GM19324 (cell line): ENCODE data around the gene CBX2.

ENCODE experiments used
- ATAC-seq: cut with Tn5 transposase; IDR thresholded peaks from one replicate; pipeline ENCODE4 v1.9.1; 2021; ENCODE audit warnings: mild to moderate bottlenecking, moderate library complexity; ENCODE audit not compliant: unreplicated experiment, low FRiP score

Gene CBX2

GRCh38 chr17:79810130-79811010, 32.4 kb downstream of the CBX2 start:
- ATAC-seq: peak; percentile 71

- no peak for ATAC-seq
These were observed 33.3 kb downstream of the CBX2 start for GRCh38 chr17:79811011-79811867.

DNA sequence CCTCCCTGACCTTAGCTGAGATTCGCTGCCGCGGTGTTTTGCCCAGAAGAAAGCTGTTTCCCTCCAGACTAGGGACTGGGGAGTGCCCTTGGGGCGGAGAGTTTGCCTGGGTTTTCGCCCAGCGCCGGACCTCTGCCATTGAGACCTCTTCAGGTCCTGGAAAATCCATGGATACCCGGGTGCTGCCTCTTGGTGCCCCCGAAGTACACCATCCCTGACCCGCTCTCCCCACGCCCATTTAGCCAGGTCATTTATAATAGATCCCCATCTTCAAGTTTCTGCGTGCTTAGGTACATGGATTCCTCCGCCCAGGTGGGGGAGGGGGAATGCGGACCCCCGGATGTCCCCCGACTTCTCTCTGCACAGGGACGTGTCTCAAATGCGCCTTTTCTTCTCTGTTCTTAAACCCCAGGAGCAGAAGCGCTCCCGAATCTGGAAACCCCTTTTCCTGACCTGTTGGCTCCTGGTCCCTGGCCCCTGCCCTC, 34.0 kb downstream of the CBX2 start:
- ATAC-seq: no peak

- ATAC-seq: no peak
These were observed 34.7 kb downstream of the CBX2 start for GRCh38 chr17:79812353-79813258.

GRCh38 chr17:79813297-79814126, 35.6 kb downstream of the CBX2 start:
- ATAC-seq: no peak

DNA sequence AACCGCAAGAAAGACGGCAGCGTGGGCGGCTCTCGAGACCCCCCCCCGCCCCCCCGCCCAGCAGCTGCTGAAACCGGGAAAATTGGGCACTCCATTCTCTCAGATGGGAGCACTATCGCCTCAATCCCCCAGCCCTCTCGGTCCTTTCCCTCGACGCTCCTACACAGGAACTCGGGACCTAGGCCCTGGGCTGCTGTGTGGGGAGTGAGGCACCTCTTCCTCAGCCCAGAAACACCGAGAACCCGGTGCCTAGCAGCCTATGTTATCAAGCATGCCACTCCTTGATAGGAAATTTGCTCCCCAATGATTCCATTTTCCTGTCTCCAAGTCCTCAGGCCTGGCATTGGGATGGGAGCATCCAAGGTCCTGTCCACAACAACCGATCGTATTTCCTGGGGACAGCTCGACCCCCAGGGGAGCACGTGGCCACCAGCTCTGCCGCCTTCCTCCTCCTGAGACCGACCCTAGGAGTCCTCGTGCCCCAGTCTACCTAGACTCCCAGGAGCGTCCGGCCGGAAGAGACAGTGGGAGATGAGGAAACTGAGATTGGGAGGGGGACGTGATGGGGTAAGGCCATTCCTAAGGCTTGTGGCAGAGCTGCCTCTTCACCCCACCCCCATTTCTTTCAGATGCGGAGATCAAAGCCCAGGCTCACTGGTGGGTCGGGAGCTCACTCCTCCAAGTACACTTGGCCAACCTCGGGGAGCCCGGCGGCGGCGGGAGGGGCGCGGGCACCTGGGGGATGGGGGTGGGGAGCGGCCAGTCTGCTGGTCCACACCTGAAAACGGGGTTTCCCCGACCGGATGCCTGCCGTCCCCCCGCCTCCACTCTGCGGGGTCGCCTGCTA, 36.4 kb downstream of the CBX2 start:
- ATAC-seq: no peak

- no peak for ATAC-seq
These were observed 37.3 kb downstream of the CBX2 start for GRCh38 chr17:79814974-79815835.

DNA sequence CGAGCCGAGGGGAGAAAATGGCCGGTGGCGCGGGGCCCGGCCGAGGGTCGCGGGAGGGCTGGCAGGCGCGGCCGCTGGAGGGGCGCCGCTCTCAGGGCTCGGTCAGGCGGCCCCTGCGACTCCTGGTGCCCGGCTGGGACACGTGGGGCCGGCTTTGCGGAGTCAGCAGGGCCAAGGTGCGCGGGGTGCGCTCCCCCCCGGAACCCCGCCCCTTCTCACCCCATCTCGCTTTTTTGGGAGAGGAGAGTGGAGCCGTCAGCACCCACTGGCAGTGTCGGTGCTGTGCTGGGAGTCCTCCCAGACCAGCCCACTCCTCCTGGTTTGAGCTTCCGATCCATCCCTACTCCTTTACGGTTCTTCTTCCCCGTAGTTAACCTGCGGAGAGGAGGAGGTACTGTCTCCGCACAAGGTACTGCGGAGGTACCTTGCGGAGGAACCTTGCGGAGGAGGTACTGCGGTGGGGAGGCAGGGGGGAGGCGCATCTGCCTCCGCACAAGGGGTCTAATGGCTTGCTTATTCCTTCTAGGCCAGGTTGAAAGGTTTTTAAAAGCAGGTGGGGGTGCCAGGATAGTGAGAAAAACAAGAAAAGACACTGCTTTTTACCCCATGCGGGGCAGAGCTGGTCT, 38.0 kb downstream of the CBX2 start:
- ATAC-seq: no peak

- no peak for ATAC-seq
These were observed 40.2 kb downstream of the CBX2 start for GRCh38 chr17:79818026-79818758.

DNA sequence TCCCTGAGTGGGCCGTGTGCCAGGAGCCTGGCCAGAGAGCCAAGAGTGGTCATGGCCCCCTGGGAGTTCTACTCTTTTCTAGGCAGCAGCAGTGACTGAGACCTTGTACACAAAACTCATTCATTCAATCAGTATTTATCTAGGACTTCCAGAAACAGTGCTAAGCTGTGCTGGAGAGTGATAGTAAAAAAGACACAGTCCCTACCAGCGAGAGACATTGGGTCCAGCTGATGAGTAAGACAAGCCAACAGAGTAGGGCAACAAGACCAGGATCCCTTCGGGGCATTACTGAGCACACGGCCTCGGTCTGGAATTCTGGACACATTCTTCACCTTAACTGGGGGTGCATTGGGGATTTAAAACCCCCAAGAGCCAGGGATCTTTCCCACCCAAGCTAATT, 41.1 kb downstream of the CBX2 start:
- ATAC-seq: no peak

- no peak for ATAC-seq
These were observed 41.8 kb downstream of the CBX2 start for GRCh38 chr17:79819534-79820276.

GRCh38 chr17:79820959-79821330, 43.0 kb downstream of the CBX2 start:
- ATAC-seq: no peak

GRCh38 chr17:79821331-79822095, 43.6 kb downstream of the CBX2 start:
- ATAC-seq: no peak

DNA sequence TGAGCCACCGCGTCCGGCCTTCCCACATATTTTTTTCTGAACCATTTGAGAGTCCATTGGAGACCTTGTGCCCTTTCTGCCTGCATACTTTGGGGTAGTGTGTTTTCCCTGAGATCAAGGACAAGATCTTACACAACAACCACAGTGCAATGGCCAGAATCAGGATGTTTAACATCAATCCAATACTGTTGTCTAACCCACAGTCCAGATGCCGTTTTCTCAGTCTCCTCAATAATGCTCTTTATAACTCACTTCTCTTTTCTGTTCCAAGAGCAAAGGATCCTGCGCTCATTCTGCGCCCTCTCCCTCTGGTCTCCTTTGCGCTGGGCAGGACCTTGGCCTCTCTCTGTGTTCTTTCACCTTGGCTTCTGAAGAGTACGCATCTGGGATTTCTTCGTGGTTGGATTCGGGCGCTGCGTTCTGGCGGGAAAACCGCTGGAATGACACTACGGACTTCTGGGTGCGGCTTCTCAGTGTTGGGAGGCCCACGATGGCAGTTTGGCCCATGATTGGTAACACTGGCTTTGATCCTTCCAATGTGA, 44.7 kb downstream of the CBX2 start:
- ATAC-seq: no peak

GRCh38 chr17:79824234-79824633, 46.3 kb downstream of the CBX2 start:
- no peak for ATAC-seq
